HG02571 (cell line): ENCODE results near the gene EPAS1.

Experiments used
- ATAC-seq: cut with Tn5 transposase; IDR thresholded peaks from one replicate; pipeline ENCODE4 v1.9.1; 2021; ENCODE audit warnings: mild to moderate bottlenecking, moderate library complexity; ENCODE audit not compliant: unreplicated experiment

Gene EPAS1

DNA sequence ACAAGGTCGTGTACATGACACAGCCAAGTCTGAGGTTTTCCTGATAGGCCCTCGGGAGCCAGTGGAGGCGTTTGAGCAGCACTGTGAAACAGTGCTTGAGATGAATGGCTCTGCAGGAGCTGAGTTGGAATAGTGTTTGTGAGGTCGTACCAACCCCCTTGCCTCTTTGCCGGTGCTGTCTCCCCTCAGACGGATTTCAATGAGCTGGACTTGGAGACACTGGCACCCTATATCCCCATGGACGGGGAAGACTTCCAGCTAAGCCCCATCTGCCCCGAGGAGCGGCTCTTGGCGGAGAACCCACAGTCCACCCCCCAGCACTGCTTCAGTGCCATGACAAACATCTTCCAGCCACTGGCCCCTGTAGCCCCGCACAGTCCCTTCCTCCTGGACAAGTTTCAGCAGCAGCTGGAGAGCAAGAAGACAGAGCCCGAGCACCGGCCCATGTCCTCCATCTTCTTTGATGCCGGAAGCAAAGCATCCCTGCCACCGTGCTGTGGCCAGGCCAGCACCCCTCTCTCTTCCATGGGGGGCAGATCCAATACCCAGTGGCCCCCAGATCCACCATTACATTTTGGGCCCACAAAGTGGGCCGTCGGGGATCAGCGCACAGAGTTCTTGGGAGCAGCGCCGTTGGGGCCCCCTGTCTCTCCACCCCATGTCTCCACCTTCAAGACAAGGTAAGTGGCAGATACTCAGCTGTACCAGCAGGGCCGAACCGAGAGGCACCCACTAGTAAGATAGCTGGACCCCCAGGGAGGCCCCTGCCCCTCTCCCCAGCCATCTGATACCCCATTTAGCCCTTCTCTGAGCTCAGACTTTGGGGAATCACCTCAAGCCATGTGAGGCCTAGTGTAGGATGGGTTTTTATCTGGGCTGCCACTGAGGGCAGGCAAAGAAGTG is 83.1 kb downstream of the EPAS1 start:
- ATAC-seq, result no peak

DNA sequence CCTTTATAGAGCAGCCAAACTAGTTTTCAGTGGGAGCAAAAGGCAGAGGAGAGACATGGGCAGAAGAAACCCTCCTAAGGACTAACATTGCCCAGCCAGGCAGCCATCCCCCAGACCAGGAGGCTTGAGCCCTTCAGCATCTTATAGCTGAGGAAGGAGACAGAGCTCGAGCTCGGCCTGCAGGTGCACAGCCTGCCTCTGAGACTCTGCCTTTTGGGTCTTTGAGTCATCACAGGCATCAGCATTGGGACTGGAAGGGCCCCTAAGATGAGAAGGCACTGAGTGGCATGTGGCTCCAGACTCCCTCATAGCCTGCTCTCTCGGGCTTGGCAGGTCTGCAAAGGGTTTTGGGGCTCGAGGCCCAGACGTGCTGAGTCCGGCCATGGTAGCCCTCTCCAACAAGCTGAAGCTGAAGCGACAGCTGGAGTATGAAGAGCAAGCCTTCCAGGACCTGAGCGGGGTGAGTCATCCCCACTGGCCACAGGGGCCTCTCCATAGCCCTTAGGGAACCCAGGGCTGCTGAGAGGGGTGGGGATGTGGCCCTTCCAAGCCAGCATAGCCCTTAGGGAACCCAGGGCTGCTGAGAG is 84.1 kb downstream of the EPAS1 start:
- ATAC-seq, result no peak

DNA sequence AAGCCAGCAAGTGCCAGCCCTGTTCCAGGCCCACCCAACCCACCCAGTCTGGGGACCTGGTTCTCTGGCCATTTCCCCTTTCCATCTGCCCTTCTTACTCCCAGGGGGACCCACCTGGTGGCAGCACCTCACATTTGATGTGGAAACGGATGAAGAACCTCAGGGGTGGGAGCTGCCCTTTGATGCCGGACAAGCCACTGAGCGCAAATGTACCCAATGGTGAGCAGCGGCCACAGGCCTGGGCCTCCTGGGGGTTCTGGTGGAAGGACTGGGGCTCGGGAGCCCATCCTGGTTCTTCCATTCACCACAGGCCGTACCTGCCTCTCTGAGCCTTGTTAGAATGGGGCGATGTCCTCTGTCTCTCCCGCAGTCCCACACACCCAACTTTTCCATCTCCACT is 84.7 kb downstream of the EPAS1 start:
- no peak for ATAC-seq

DNA sequence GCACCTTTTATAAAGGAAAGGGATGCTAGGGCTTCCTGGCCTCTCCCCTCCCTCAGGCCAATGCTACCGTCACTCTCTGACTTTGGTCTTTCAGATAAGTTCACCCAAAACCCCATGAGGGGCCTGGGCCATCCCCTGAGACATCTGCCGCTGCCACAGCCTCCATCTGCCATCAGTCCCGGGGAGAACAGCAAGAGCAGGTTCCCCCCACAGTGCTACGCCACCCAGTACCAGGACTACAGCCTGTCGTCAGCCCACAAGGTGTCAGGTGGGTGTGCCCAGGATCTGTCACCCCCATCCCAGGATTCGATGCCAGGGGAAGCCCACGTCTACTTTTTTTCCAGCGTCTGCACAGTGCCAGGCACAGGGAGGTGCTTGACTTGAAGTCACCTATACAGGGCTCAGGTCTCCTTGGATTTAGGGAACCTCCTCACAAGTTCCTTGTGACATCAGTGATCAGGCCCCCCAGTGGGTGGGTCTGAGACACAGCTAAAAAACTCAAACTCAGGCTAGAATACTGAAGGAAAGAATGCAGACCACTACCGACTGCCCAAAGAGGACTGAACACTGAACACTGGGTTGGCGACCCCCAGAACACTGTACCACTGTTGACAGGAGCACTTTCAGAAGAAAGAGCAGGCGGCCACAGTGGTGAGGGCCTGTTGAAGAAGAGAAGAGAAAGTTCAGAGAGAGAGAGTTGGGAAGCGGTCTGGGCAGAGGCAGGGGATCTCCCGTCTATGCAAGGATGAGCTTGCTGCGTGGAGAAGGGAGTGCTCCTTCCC is 85.3 kb downstream of the EPAS1 start:
- ATAC-seq, result no peak

DNA sequence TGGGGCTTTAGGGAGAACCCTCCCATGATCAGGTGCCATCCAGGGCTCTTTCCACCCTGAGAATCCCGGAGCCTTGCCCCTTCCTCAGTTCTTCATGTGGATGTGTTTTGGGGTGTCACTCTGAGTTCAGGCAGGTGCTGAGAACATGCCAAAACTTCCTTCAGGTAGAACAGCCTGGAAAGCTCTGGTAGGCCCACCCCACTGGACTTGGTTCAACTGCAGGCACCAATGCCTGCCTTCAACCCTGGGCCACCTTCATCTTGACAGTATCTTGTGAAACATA is 85.8 kb downstream of the EPAS1 start:
- ATAC-seq, result no peak

DNA sequence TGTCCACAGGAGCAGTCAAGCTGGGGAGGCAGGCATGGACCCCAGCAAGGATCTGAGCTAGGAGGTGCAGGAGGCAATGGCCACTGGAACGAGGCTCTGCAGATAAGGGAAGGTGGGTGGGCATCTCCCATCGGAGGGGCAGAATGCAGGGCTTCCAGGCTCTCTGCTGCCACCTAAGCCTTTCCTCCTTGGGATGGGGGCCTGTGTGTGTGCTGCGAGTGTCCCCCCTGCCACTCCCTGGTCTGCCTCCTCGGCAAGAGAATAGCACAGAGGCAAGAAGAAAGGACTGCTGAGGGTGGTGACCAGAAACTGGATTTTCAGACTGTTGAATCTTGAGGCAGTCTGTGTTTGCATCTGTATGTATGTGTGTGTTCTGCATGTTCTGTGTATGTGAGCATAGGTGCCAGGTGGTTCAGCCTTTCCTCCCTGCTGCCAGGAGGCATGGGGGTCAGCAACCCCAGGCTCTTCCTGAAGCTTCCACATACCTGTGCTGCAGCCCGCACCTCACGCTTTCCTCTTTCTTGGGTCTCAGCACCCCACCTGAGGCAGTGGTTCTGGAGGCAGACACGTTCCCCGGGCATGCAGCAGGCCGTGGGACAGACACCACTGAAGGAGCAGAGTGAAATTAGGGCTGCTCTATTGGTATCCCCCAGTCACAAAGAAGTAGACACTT is 86.7 kb downstream of the EPAS1 start:
- ATAC-seq, result no peak

DNA sequence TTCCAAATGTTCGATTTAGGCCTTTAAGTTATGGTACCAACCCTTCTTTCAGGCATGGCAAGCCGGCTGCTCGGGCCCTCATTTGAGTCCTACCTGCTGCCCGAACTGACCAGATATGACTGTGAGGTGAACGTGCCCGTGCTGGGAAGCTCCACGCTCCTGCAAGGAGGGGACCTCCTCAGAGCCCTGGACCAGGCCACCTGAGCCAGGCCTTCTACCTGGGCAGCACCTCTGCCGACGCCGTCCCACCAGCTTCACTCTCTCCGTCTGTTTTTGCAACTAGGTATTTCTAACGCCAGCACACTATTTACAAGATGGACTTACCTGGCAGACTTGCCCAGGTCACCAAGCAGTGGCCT is 87.2 kb downstream of the EPAS1 start:
- no peak for ATAC-seq

DNA sequence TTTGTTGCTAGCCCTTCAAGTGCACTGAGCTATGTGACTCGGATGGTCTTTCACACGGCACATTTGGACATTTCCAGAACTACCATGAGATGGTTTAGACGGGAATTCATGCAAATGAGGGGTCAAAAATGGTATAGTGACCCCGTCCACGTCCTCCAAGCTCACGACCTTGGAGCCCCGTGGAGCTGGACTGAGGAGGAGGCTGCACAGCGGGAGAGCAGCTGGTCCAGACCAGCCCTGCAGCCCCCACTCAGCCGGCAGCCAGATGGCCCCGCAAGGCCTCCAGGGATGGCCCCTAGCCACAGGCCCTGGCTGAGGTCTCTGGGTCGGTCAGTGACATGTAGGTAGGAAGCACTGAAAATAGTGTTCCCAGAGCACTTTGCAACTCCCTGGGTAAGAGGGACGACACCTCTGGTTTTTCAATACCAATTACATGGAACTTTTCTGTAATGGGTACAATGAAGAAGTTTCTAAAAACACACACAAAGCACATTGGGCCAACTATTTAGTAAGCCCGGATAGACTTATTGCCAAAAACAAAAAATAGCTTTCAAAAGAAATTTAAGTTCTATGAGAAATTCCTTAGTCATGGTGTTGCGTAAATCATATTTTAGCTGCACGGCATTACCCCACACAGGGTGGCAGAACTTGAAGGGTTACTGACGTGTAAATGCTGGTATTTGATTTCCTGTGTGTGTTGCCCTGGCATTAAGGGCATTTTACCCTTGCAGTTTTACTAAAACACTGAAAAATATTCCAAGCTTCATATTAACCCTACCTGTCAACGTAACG is 88.8 kb downstream of the EPAS1 start:
- no peak for ATAC-seq

DNA sequence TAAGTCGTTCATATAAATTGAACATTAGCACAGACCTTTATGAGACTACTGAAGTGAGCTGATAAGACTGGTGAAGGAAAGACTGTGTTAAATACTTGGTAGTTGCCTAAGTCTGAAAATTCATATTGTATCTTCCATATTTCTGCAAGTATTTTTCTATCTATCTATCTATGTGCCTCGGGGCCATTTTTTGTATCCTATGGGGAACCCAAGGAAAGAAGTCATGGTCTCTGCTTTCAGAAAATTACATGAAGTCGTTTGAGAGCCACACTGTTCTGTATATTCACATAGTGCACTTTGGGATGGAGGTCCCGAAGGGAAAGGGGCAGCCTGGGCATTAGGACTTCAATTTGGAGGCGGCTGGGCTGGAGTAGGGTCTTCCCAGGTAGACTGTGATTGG is 89.6 kb downstream of the EPAS1 start:
- ATAC-seq, result no peak

DNA sequence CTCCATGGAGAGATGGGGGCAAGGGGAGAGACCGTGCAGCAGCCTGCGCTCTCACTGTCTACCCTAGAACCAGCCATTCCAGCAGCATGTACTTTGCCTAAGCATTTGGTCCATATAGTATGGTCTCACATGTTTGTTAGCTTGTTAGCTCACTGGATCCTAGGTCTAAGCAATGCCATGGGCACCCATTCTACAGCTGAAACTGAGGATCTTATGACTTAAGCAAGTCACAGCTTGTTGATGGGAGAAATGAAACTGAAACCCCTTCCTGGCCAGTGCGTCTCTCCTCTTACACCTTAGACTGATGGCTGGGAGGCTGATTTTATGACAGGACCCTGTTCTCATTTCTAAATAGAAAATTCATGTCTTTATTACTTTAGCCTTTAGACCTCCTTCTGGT is 90.1 kb downstream of the EPAS1 start:
- no peak for ATAC-seq

DNA sequence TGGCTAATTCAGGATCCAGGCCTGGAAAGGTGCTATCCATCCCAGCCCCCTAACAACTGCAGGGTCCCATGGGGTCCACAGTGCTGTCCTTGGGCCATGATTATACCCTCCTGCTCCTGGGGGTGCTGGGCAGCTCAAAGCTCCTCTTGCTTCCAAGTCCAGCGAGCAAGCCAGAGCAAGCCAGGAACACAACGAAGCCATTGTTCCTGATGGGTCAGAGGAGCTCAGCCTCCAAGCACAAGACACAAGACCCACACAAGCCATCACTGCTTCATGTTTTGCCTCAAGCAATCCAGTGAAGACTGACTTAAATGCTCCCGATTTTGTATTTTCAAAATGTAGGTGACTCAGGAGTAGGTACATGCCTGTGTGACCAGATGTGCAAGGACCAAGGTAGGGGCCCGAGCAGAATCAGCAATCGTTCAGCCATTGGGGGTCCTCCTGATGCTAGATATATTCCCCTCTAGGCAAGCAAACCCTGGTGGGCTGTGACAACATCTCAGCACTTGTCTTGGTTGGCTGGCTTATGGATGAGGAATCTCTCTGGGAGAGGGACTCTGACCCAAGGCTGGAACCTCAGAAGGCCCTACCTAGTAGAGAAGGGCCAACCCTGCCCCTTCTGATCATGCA is 90.8 kb downstream of the EPAS1 start:
- no peak for ATAC-seq

DNA sequence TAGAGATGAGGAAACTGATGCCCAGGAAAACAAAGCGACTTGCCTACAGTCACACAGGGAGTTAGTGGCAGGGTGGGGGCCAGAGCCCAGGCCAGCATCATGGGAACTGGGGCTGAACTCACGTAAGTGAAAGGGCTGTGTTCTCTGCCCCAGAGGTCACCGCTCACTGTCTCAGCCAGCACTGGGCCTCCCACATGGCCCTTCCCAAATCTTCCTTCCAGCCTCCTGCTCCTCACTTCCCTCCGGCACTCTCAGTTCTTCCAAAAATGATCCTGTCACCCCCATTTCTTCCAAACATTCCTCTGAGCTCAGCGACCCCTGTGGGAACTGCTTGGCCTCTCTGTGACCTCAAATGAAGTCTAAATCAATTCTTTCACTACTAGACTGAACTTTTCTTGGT is 91.7 kb downstream of the EPAS1 start:
- no peak for ATAC-seq

DNA sequence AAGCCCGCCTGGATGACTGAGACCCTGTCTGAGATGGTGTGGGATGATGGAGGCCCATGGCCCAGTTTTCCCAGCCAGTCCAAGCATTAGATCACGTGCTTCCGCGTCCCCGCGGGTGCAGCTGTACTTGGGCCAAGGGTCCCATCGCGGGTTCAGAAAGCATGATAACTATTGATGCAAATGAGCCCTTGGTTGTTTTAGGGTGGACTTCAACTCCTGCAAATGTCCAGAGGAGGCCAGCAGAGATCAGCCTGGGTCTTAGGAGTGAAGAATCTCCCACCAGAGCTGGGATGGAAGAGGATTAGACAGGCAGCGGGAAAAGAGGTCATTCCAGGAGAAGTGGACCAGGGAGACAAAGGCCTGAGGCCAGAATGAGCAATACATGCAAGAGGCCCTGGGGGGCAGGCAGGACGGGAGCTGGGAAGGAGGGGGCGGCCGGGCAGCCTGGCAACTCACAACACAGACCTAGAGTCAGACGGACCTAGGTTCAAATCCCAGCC is 92.3 kb downstream of the EPAS1 start:
- no peak for ATAC-seq

DNA sequence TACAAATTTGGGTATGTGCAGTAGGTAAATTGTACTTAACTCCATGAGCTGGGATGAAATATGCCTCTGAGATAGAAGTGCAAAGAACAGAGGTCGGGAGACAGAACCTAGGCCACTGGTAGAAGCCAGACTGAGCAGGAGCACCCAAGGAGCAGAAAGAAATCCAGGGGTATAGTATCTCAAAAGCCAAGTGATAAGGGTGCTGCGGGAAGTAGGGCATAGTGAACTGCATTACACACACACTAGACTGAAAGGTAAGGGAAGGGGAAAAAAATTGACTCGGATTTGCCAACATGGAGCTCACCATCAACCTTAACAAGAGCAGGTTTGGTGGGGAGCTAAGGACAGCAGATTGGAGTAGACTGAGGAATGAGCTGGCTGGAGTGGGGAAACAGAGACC is 92.8 kb downstream of the EPAS1 start:
- no peak for ATAC-seq

DNA sequence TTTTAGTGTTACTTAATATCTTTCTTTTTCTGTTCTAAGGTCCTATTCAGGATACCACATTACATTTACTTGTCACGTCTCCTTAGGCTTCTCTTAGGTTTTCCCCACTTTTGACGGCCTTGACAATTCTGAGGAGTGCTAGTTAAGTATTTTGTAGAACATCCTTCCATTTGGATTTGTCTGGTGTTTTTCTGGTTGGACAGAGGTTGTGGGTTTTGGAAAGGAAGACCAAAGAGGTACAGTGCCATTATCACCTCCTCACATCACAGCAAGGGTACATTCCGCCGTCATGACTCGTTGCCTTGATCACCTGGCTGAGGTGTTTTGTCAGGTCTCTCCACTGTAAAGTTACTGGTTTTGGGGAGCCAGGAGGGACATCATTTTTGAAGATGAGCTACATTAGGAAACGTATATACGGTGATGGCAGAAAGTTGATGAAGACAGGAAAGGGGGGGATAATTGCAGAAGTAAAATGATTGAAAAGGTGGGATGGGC is 93.7 kb downstream of the EPAS1 start:
- no peak for ATAC-seq

DNA sequence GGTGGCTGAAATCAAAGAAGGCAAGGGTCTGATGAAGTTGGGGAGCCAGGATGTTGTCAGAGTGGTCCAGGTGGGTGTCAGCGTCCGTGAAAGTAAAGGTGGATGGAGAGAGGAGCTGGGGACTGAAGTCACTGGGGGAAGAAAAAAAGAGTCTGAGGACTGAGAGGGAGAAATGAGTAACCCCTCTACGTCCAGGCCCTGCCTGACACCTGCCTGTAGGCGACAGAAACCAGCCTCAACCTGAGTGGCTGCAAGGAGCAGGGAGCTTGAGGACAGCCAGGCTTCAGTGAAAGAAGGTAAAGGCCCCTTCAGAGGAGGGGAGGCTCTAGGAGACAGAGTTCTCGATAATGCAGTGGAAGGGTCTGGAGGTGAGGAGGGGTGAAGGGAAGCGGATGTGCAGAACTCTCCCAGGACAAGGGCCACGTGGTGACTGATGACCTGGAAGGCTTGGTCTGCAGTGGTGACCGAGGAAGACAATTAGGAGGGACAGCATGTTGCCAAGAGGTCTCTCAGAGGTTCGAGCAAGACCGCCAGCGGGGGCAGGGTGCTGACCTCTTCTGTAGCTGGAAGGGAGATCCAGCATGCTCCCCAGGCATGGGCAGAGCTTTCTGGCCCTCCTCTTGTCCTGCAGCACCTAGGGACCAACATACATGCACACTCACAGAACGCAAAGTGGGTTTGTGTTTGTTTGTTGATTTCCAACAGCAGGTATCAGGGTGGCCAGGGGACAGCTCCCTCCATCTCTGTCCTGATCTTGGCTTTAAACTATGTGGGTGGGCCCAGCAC is 95.5 kb downstream of the EPAS1 start:
- ATAC-seq, result no peak

DNA sequence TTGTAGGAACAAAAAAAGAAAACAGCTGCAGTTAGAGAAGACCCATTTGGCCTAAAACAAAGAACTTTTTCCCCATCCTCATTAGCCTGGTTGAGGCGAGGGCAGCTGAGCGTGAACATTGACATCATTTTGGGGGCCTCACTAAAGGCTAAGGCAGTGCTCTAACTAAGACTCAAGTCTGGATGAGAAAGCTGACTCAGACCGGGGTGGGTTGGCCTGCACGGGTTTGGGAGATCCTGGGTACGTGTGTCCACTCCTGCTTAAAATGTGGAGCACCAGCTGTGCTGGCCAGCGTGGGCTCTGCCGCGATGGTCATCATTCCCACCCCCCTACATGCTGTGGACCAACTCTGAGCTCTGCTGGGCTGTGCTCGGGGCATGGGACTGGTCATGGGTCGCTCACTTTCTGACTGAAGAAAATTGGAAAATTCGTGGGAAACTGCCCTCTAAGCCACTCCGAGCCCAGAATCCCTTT is 96.2 kb downstream of the EPAS1 start:
- ATAC-seq, result no peak

DNA sequence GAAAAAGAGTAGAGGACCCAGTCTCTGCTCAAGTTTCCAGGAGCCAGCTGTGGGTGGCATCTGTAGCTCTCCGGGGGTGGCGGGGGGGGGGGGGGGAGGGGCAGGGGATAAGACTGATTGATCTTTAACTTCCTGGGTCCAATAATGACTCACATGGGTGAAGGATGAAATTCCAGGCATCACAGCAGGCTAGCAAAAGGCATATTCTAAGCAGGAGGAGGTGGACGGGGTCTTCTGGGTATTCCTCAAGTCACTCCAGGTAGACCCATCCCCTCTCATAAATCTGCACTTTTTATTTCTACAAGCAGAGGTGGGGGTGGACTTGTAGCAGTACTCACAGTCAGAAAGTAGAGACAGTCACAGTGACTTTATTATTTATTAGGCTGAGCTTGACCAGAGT is 96.7 kb downstream of the EPAS1 start:
- ATAC-seq, result no peak
